Neuronal stem cell (in vitro differentiated cells): ENCODE measurements around the gene NETO1.

Experiments used
- DNase-seq: peaks from one replicate; pipeline ENCODE4 v3.0.0-alpha.2; 2013; ENCODE audit warnings: low spot score
- H2AFZ ChIP-seq: one replicate; pipeline ENCODE4 v1.6.1; 2013; ENCODE audit warnings: mild to moderate bottlenecking, low read length, inconsistent platforms
- H2AK5ac ChIP-seq: 2 replicates; pipeline ENCODE4 v1.6.1; 2013; ENCODE audit warnings: low read depth, mild to moderate bottlenecking, inconsistent platforms, low read length, moderate library complexity, mixed read lengths
- H2BK120ac ChIP-seq: 2 replicates; pipeline ENCODE4 v1.6.1; 2013; ENCODE audit warnings: low read depth, mild to moderate bottlenecking, inconsistent platforms, low read length, moderate library complexity, mixed read lengths
- H2BK12ac ChIP-seq: one replicate; pipeline ENCODE4 v1.6.1; 2013; ENCODE audit warnings: low read length, inconsistent platforms
- H2BK15ac ChIP-seq: 2 replicates; pipeline ENCODE4 v1.6.1; 2013; ENCODE audit warnings: mild to moderate bottlenecking, low read length, inconsistent platforms, mixed read lengths
- H2BK5ac ChIP-seq: one replicate; pipeline ENCODE4 v1.6.1; 2013; ENCODE audit warnings: inconsistent platforms, mild to moderate bottlenecking, low read length, moderate library complexity
- H3K14ac ChIP-seq: one replicate; pipeline ENCODE4 v1.6.1; 2013; ENCODE audit warnings: low read length, inconsistent platforms
- H3K18ac ChIP-seq: 2 replicates; pipeline ENCODE4 v1.6.1; 2013; ENCODE audit warnings: low read length, inconsistent platforms
- H3K23ac ChIP-seq: 2 replicates; pipeline ENCODE4 v1.6.1; 2013; ENCODE audit warnings: low read depth, mild to moderate bottlenecking, mixed read lengths, low read length, inconsistent platforms; ENCODE audit not compliant: poor library complexity
- H3K27ac ChIP-seq: replicated peaks from 3 replicates; pipeline ENCODE4 v1.5.1; 2013; ENCODE audit warnings: low read length, inconsistent platforms
- H3K27me3 ChIP-seq, 3 experiments: 2 replicates each; pipeline ENCODE4 v1.6.1; 2013; ENCODE audit warnings: low read length in 3 of 3, mild to moderate bottlenecking in 2 of 3, inconsistent platforms in 1 of 3, low read depth in 1 of 3, mixed read lengths in 1 of 3, moderate library complexity in 1 of 3; ENCODE audit not compliant: control insufficient read depth in 3 of 3, insufficient read depth in 3 of 3
- H3K36me3 ChIP-seq, 2 donors: replicated peaks in 1 of 2; 2 replicates each; pipeline ENCODE4 v1.6.1; 2013; ENCODE audit warnings: low read length in 2 of 2; ENCODE audit not compliant: control insufficient read depth in 2 of 2, insufficient read depth in 2 of 2
- H3K4ac ChIP-seq: 2 replicates; pipeline ENCODE4 v1.6.1; 2013; ENCODE audit warnings: inconsistent platforms, mild to moderate bottlenecking, low read length, moderate library complexity
- H3K4me1 ChIP-seq, 2 donors: 1 replicate in 1 of 2; 2 replicates in 1 of 2; pipeline ENCODE4 v1.6.1; 2013; ENCODE audit warnings: low read length in 2 of 2, low read depth in 1 of 2; ENCODE audit not compliant: control insufficient read depth in 2 of 2, insufficient read depth in 1 of 2
- H3K4me2 ChIP-seq: one replicate; pipeline ENCODE4 v1.6.1; 2013; ENCODE audit warnings: mild to moderate bottlenecking, low read length, inconsistent platforms; ENCODE audit not compliant: insufficient read depth, poor library complexity, severe bottlenecking
- H3K4me3 ChIP-seq, 2 donors: 2 replicates each; pipeline ENCODE4 v1.5.1; 2013; ENCODE audit warnings: low read length in 2 of 2, mild to moderate bottlenecking in 2 of 2, inconsistent platforms in 1 of 2, moderate library complexity in 1 of 2
- H3K79me1 ChIP-seq: one replicate; pipeline ENCODE4 v1.6.1; 2013; ENCODE audit warnings: low read depth, mild to moderate bottlenecking, inconsistent platforms, low read length, moderate library complexity
- H3K9ac ChIP-seq: one replicate; pipeline ENCODE4 v1.6.1; 2013; ENCODE audit warnings: mild to moderate bottlenecking, low read depth, low read length, inconsistent platforms; ENCODE audit not compliant: poor library complexity
- H3K9me3 ChIP-seq, 2 donors: replicated peaks in 1 of 2; 2 replicates each; pipeline versions ENCODE3 to v1.6.1; 2013; ENCODE audit warnings: low read length in 2 of 2, mild to moderate bottlenecking in 2 of 2, inconsistent platforms in 1 of 2, low read depth in 1 of 2, mixed read lengths in 1 of 2, moderate library complexity in 1 of 2; ENCODE audit not compliant: control insufficient read depth in 2 of 2, insufficient read depth in 1 of 2
- H4K8ac ChIP-seq: one replicate; pipeline ENCODE4 v1.6.1; 2013; ENCODE audit warnings: low read depth, mild to moderate bottlenecking, inconsistent platforms, low read length, moderate library complexity
- H4K91ac ChIP-seq: one replicate; pipeline ENCODE4 v1.6.1; 2013; ENCODE audit warnings: low read length, low read depth, mild to moderate bottlenecking, inconsistent platforms; ENCODE audit not compliant: poor library complexity
- WGBS, 2 donors: extraction: QIAGEN DNeasy Blood & Tissue Kit; methylation state at CpG; one replicate each; pipeline ENCODE4 v1.1.7; 2013; ENCODE audit warnings: missing lambda C conversion rate in 2 of 2, mixed read lengths in 1 of 2; ENCODE audit not compliant: insufficient read length in 2 of 2, insufficient replicate concordance in 1 of 2; ENCODE audit errors: extremely low coverage in 2 of 2; 5-methylcytosine and 5-hydroxymethylcytosine counted together

The NETO1 gene

GRCh38 chr18:72830109-72830508 lies 37.7 kb downstream of the NETO1 start:
- DNase-seq, result peak; percentile 41
- no peak overlapping the region for H3K18ac ChIP-seq
- no peak overlapping the region for H4K8ac ChIP-seq
- no peak overlapping the region for H3K27ac ChIP-seq
- H2BK12ac ChIP-seq, result no peak overlapping the region
- H4K91ac ChIP-seq, result no peak overlapping the region
- no peak overlapping the region for H3K9ac ChIP-seq
- no peak overlapping the region for H3K4me3 ChIP-seq
- H2BK5ac ChIP-seq, result no peak overlapping the region
- H3K23ac ChIP-seq, result no peak overlapping the region
- H3K36me3 ChIP-seq, result no peaks in the 10 kb centered on the region
- no peak overlapping the region for H2BK15ac ChIP-seq
- no peaks in the 10 kb centered on the region for H3K27me3 ChIP-seq
- H2BK120ac ChIP-seq, result no peak overlapping the region
- H3K79me1 ChIP-seq, result no peaks in the 10 kb centered on the region
- no peak overlapping the region for H3K4ac ChIP-seq
- WGBS, 2 donors, result no CpG with 5 or more reads among the region's 10 CpGs
- no peak overlapping the region for H3K14ac ChIP-seq
- no peak overlapping the region for H2AFZ ChIP-seq
- H3K4me2 ChIP-seq, result no peak overlapping the region
- no peak overlapping the region for H2AK5ac ChIP-seq
- H3K4me1 ChIP-seq, result no peaks in the 10 kb centered on the region
- no peaks in the 10 kb centered on the region for H3K9me3 ChIP-seq

- H4K91ac ChIP-seq, result no peak overlapping the region
- no peaks in the 10 kb centered on the region for H3K4me1 ChIP-seq
- no peak overlapping the region for H2BK15ac ChIP-seq
Measured at GRCh38 chr18:72828601-72829000, 39.2 kb downstream of the NETO1 start.

DNA sequence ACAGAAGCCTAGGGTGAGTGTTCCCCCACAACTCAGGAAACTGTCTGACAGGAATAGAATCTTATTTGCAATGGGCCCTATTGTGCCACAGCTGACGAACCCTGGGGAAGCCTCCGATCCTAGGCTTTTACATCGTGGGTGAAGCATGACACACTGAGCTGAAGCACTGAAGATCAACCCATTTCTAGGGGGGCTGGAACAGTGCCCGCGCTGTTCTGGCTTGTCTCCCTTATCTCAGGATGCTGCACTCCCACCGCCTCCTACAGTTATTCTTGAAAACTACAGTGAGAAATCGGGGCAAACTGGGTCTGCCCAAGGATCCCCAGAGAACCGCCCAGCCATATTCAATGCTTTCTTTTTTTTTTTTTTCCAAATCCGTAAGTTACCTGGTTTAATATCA lies 41.1 kb downstream of the NETO1 start:
- Histone ChIP-seq H2AFZ (no peak overlapping the region), H2AK5ac (no peak overlapping the region), H2BK5ac (no peak overlapping the region), H4K8ac (no peak overlapping the region), H3K36me3 (no peaks in the 10 kb centered on the region), H4K91ac (no peak overlapping the region), H3K4me1 (no peaks in the 10 kb centered on the region), H3K79me1 (no peaks in the 10 kb centered on the region), H2BK12ac (no peak overlapping the region), H3K4me2 (no peak overlapping the region), H2BK120ac (no peak overlapping the region), H3K27me3 (no peaks in the 10 kb centered on the region), H3K18ac (no peak overlapping the region), H3K9ac (no peak overlapping the region), H3K4ac (no peak overlapping the region), H3K4me3 (no peak overlapping the region), H3K14ac (no peak overlapping the region), H3K23ac (no peak overlapping the region), H3K27ac (no peak overlapping the region), H3K9me3 (no peaks in the 10 kb centered on the region), H2BK15ac (no peak overlapping the region)
- WGBS, 2 donors, result no CpG with 5 or more reads among the region's 9 CpGs
- no peak for DNase-seq

More at GRCh38 chr18:72828601-72829000, 39.2 kb downstream of the NETO1 start:
- Histone ChIP-seq H3K9ac (no peak overlapping the region), H3K14ac (no peak overlapping the region), H2BK5ac (no peak overlapping the region), H3K36me3 (no peaks in the 10 kb centered on the region), H3K4me2 (no peak overlapping the region), H3K27ac (no peak overlapping the region), H3K4ac (no peak overlapping the region), H2BK120ac (no peak overlapping the region), H3K27me3 (no peaks in the 10 kb centered on the region), H3K23ac (no peak overlapping the region), H2AFZ (no peak overlapping the region), H2AK5ac (no peak overlapping the region), H4K8ac (no peak overlapping the region), H3K18ac (no peak overlapping the region), H3K79me1 (no peaks in the 10 kb centered on the region), H3K9me3 (no peaks in the 10 kb centered on the region), H3K4me3 (no peak overlapping the region), H2BK12ac (no peak overlapping the region)
- no peak for DNase-seq
- WGBS, 2 donors, result no CpG with 5 or more reads among the region's 2 CpGs

GRCh38 chr18:72823345-72823744 lies 44.4 kb downstream of the NETO1 start:
- Histone ChIP-seq H3K27ac (no peak overlapping the region), H3K23ac (no peak overlapping the region), H3K4me3 (no peak overlapping the region), H3K4me2 (no peak overlapping the region), H3K79me1 (no peaks in the 10 kb centered on the region), H4K91ac (no peak overlapping the region), H2BK5ac (no peak overlapping the region), H2BK12ac (no peak overlapping the region), H3K9me3 (no peaks in the 10 kb centered on the region), H4K8ac (no peak overlapping the region), H2BK120ac (no peak overlapping the region), H3K4ac (no peak overlapping the region), H3K9ac (no peak overlapping the region), H2BK15ac (no peak overlapping the region), H3K4me1 (no peaks in the 10 kb centered on the region), H3K14ac (no peak overlapping the region), H2AK5ac (no peak overlapping the region), H3K36me3 (no peaks in the 10 kb centered on the region), H3K18ac (no peak overlapping the region), H2AFZ (no peak overlapping the region), H3K27me3 (no peaks in the 10 kb centered on the region)
- WGBS, 2 donors, result no CpG with 5 or more reads among the region's 8 CpGs
- no peak for DNase-seq
